A549 (cell line): ENCODE data around the gene SEMA6C. TPM values are rescaled to one million over a fixed set of nuclear protein-coding genes. Genes with fewer than 3 reads are reported as not detected.
"Not testable (repeated sequence)": the region's sequence is repeated elsewhere in the genome, so short reads cannot be mapped to it uniquely, and the experiment has no call there.

ENCODE experiments used
- ATAC-seq, 2 experiments: fragments of 200-7000 bp in 1 of 2; fragments of >200 bp in 1 of 2; cut with Nextera tagmentation in 1 of 2; cut with Tn5 transposase in 1 of 2; 3 replicates each; pipeline versions ENCODE4 v1.8.0 to v1.9.1; 2018 to 2020; ENCODE audit warnings: mild to moderate bottlenecking in 1 of 2, moderate library complexity in 1 of 2
- CTCF ChIA-PET: fragments of 300-600 bp; sonication (Branson Sonifier 250); formaldehyde crosslinking; extraction: SDS; loops from one replicate; lab custom pipeline; 2021; ENCODE audit warnings: antibody characterized with exemption, inconsistent platforms; lab: Yijun Ruan, JAX
- POLR2A ChIA-PET: fragments of 350-600 bp; formaldehyde crosslinking; extraction: SDS; loops from one replicate; lab custom pipeline; 2021; ENCODE audit warnings: antibody characterized with exemption, inconsistent platforms; lab: Yijun Ruan, JAX
- DNase-seq, 2 experiments: peaks; one replicate each; pipeline versions ENCODE4 v3.0.0 to v3.0.0-alpha.2; 2011 to 2016; ENCODE audit warnings: low read depth in 1 of 2, low spot score in 1 of 2
- FAIRE-seq: peaks from 2 replicates; lab custom pipeline; 2011; peaks lifted over from hg19 to GRCh38; lab: Jason Lieb, UNC
- H3K27ac ChIP-seq, 2 experiments: fragments of >200 bp; sonication (Bioruptor Twin); formaldehyde crosslinking; 3 replicates each; pipeline ENCODE4 v1.5.1; 2016 to 2017
- H3K4me1 ChIP-seq: fragments of >200 bp; sonication (Bioruptor Twin); formaldehyde crosslinking; 3 replicates; pipeline ENCODE4 v1.6.1; 2016
- H3K4me2 ChIP-seq: fragments of >200 bp; sonication (Bioruptor Twin); formaldehyde crosslinking; 3 replicates; pipeline ENCODE4 v1.6.1; 2016
- H3K4me3 ChIP-seq: fragments of >200 bp; sonication (Bioruptor Twin); formaldehyde crosslinking; 3 replicates; pipeline ENCODE4 v1.5.1; 2016
- H3K9me3 ChIP-seq: fragments of >200 bp; sonication (Bioruptor Twin); formaldehyde crosslinking; 3 replicates; pipeline ENCODE4 v1.6.1; 2016
- BHLHE40 ChIP-seq: IDR thresholded peaks from 2 replicates; pipeline ENCODE4 v1.6.1; 2012; ENCODE audit warnings: low read depth, low read length, inconsistent platforms
- CEBPB ChIP-seq, 2 experiments: fragments of >200 bp in 1 of 2; sonication (Bioruptor Twin) in 1 of 2; formaldehyde crosslinking in 1 of 2; IDR thresholded peaks; 2 replicates each; pipeline ENCODE4 v1.6.1; 2012 to 2016
- EHF ChIP-seq: fragments of 250-450 bp; sonication (Bioruptor Pico); IDR thresholded peaks from 2 replicates; pipeline ENCODE4 v1.5.0; 2020; ENCODE audit warnings: mild to moderate bottlenecking
- EP300 ChIP-seq, 2 experiments: fragments of >200 bp; sonication (Bioruptor Twin); formaldehyde crosslinking; IDR thresholded peaks; 2 replicates in 1 of 2; 3 replicates in 1 of 2; pipeline ENCODE4 v1.6.1; 2016 to 2017
- FOSL2 ChIP-seq, 2 experiments: fragments of 450-650 bp in 1 of 2; fragments of >200 bp in 1 of 2; sonication (Bioruptor Twin) in 1 of 2; formaldehyde crosslinking; IDR thresholded peaks; 2 replicates each; pipeline versions ENCODE4 v1.5.0 to v1.6.1; 2016 to 2020; ENCODE audit warnings: mild to moderate bottlenecking in 1 of 2, moderate library complexity in 1 of 2
- GATA3 ChIP-seq: IDR thresholded peaks from 2 replicates; pipeline ENCODE4 v1.6.1; 2012; ENCODE audit warnings: borderline replicate concordance
- HOXA7 ChIP-seq: fragments of 250-450 bp; sonication (Bioruptor Pico); IDR thresholded peaks from 2 replicates; pipeline ENCODE4 v1.5.0; 2020; ENCODE audit warnings: mild to moderate bottlenecking, moderate library complexity
- HOXB13 ChIP-seq: fragments of 250-450 bp; sonication (Bioruptor Pico); IDR thresholded peaks from 2 replicates; pipeline ENCODE4 v1.5.0; 2020; ENCODE audit warnings: low read depth, mild to moderate bottlenecking, moderate library complexity
- JUN ChIP-seq, 2 experiments: fragments of >200 bp; sonication (Bioruptor Twin); formaldehyde crosslinking; IDR thresholded peaks; 2 replicates in 1 of 2; 3 replicates in 1 of 2; pipeline ENCODE4 v1.6.1; 2016 to 2017
- JUNB ChIP-seq: fragments of >200 bp; sonication (Bioruptor Twin); formaldehyde crosslinking; IDR thresholded peaks from 2 replicates; pipeline ENCODE4 v1.6.1; 2016
- MYC ChIP-seq: IDR thresholded peaks from 2 replicates; pipeline ENCODE4 v1.6.1; 2012; ENCODE audit warnings: mild to moderate bottlenecking, inconsistent platforms, low read length, improper control_type of control experiment, borderline replicate concordance
- PHF8 ChIP-seq: fragments of 200-600 bp; sonication (generic); IDR thresholded peaks from 2 replicates; pipeline ENCODE4 v1.6.1; 2016; ENCODE audit warnings: low read depth, mild to moderate bottlenecking, antibody characterized with exemption, moderate library complexity, borderline replicate concordance
- POLR2A ChIP-seq: IDR thresholded peaks from 2 replicates; pipeline ENCODE4 v1.6.1; 2012; ENCODE audit warnings: mild to moderate bottlenecking, low read length
- RARB ChIP-seq: fragments of 250-450 bp; sonication (Bioruptor Pico); IDR thresholded peaks from 2 replicates; pipeline ENCODE4 v1.8.0; 2021; ENCODE audit warnings: mild to moderate bottlenecking, moderate library complexity
- SMC3 ChIP-seq: fragments of >200 bp; sonication (Bioruptor Twin); formaldehyde crosslinking; IDR thresholded peaks from 3 replicates; pipeline ENCODE4 v1.6.1; 2018; ENCODE audit warnings: inconsistent platforms
- TP53 ChIP-seq: fragments of 250-450 bp; sonication (Bioruptor Pico); IDR thresholded peaks from 2 replicates; pipeline ENCODE4 v1.5.0; 2021; ENCODE audit warnings: mild to moderate bottlenecking, moderate library complexity
- WGBS: methylation state at CpG from one replicate; pipeline ENCODE4 v1.1.6; 2017; ENCODE audit errors: missing lambda C conversion rate; 5-methylcytosine and 5-hydroxymethylcytosine counted together
- polyA minus RNA-seq: library from RNA; depleted of rRNA, polyadenylated mRNA; stranded (reverse); fragments of >200 nt; gene quantifications from 2 replicates; pipeline ENCODE4 v1.2.3, GENCODE V29; 2011; rRNA and poly(A)+ RNA removed
- polyA plus RNA-seq, 4 experiments: library from polyadenylated mRNA; depleted of rRNA in 3 of 4; stranded (reverse); fragments of >200 nt; fragmentation: RNase III in 1 of 4; extraction: RNeasy Plus Mini Kit Qiagen cat#74134 plus additional on column Dnase treatment in 1 of 4; gene quantifications; 2 replicates in 3 of 4; 3 replicates in 1 of 4; pipeline ENCODE4 v1.2.3, GENCODE V29; 2011 to 2017
- TF ChIP-seq, protein P1 (sequence below): fragments of >200 bp; sonication (Bioruptor Twin); formaldehyde crosslinking; IDR thresholded peaks from 3 replicates; pipeline ENCODE4 v1.6.1; 2016
- TF ChIP-seq, protein P2 (sequence below): IDR thresholded peaks from 2 replicates; pipeline ENCODE4 v1.6.1; 2012

SEMA6C gene, protein sequence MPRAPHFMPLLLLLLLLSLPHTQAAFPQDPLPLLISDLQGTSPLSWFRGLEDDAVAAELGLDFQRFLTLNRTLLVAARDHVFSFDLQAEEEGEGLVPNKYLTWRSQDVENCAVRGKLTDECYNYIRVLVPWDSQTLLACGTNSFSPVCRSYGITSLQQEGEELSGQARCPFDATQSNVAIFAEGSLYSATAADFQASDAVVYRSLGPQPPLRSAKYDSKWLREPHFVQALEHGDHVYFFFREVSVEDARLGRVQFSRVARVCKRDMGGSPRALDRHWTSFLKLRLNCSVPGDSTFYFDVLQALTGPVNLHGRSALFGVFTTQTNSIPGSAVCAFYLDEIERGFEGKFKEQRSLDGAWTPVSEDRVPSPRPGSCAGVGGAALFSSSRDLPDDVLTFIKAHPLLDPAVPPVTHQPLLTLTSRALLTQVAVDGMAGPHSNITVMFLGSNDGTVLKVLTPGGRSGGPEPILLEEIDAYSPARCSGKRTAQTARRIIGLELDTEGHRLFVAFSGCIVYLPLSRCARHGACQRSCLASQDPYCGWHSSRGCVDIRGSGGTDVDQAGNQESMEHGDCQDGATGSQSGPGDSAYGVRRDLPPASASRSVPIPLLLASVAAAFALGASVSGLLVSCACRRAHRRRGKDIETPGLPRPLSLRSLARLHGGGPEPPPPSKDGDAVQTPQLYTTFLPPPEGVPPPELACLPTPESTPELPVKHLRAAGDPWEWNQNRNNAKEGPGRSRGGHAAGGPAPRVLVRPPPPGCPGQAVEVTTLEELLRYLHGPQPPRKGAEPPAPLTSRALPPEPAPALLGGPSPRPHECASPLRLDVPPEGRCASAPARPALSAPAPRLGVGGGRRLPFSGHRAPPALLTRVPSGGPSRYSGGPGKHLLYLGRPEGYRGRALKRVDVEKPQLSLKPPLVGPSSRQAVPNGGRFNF
- polyA plus RNA-seq (2011; rRNA removed) (1.3 and 1.7 TPM in 2 replicates), polyA plus RNA-seq (2017; fragmentation: RNase III; extraction: RNeasy Plus Mini Kit Qiagen cat#74134 plus additional on column Dnase treatment) (1.5 to 2.5 TPM (median 1.6 TPM) in 3 replicates), polyA minus RNA-seq (1.1 and 2.9 TPM in 2 replicates)
- polyA plus RNA-seq (2012; cell fraction: cytosol; rRNA removed) = 1.4 and 2.0 TPM in 2 replicates
- polyA plus RNA-seq (2012; cell fraction: nucleus; rRNA removed) = 14.6 and 19.5 TPM in 2 replicates

DNA sequence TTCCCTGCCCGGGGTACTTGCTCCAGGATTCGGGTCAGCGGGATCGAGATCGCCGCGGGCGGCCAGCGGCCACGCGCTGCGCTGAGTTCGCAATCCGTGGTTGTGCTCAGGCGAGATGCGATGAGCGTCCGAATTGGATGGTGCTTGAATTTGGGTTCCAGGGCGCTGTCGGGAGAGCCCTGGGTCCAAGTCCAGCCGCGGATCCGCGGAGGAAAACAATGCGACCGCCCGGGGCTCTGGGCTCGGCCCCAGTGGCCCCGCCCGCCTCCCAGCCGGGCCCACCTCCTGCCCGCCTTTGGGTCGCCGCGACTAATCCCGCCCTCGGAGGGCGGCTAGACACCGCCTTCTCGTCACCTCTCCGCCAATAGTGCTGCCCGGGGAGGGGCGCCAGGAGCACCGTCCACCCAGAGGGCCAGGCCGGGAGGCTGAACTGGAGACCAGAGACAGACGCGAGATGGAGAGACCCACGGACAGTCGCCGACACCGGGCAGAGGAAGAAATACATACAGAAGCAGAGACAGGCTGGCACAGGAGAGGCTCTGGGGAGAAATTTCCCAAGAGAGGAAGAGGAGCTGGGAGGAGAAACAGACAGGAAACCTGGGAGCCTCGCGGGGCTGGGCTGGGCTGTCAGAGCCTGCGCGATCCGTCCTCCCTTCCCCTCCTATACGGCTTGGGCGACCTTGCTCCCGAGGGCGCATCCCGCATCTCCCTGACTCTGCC is at the start of gene SEMA6C:
Gene SEMA6C (minus strand): TSS at position 220 of the 720 bp plus-strand sequence. CDS start 4,010 bp downstream, outside the sequence.
- peak; percentile 43; the same call in 1 of the 2 replicates for TF ChIP-seq PHF8
- no peak for TF ChIP-seq HOXA7 (CRISPR knock-in tag)
- TF ChIP-seq MYC = no peak
- TF ChIP-seq, protein P1, sequence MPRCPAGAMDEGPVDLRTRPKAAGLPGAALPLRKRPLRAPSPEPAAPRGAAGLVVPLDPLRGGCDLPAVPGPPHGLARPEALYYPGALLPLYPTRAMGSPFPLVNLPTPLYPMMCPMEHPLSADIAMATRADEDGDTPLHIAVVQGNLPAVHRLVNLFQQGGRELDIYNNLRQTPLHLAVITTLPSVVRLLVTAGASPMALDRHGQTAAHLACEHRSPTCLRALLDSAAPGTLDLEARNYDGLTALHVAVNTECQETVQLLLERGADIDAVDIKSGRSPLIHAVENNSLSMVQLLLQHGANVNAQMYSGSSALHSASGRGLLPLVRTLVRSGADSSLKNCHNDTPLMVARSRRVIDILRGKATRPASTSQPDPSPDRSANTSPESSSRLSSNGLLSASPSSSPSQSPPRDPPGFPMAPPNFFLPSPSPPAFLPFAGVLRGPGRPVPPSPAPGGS = no peak
- TF ChIP-seq SMC3 = no peak
- TF ChIP-seq POLR2A = peak; percentile 19; the same call in 1 of the 2 replicates
- WGBS = 6% methylated on average over 29 of the region's 61 CpGs
- Histone ChIP-seq H3K27ac (peak within 1 kb of the TSS; percentile 55 to 83), H3K4me3 (peak within 1 kb of the TSS; percentile 66), H3K4me2 (peak within 1 kb of the TSS; percentile 94), H3K4me1 (peaks cover 10% of the 10 kb centered on the region; the same call in 2 of the 3 replicates), H3K9me3 (no peaks in the 10 kb centered on the region)
- POLR2A ChIA-PET = no interaction called here
- CTCF ChIA-PET = no interaction called here
- peak; percentile 85 to 88 for DNase-seq
- FAIRE-seq = no peak
- peak; percentile 97 to 99 for ATAC-seq

DNA sequence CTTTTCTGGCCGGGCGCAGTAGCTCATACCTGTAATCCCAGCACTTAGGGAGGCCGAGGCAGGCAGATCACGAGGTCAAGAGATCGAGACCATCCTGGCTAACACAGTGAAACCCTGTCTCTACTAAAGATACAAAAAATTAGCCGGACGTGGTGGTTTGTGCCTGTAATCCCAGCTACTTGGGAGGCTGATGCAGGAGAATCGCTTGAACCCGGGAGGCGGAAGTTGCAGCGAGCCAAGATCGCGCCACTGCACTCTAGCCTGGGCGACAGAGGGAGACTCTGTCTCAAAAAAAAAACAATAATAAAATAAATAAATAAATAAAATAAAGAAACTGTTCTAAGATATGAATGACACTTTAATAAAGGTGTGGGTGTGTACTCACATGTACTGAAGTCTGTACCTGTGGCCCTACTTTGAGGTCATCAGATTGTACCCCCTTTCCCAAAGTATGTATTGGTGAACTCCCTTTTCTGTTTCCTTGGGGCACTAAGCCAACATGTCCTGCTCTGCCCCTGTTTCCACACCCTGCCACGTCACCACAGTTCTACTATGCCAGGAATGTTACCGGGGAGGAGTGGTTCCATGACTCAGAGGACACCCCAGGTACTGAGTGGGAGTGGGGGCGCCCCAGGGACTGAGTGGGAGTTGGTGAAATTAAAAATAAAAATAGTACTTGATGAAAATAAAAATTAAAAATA is 48.6 kb upstream of the SEMA6C start:
- not testable (repeated sequence) for FAIRE-seq, H3K9me3 ChIP-seq
- 8% methylated on average over 17 of the region's 17 CpGs for WGBS
- POLR2A ChIA-PET = interaction anchor here (0.6 to 1.7 kb wide), 5 partner anchors 35 to 300 kb away, joined by 3 to 8 read pairs (median 3); partner anchors contain the start of genes PSMD4 and ZNF687
- H3K4me1 ChIP-seq = peaks cover 22% of the 10 kb centered on the region
- peak overlapping the region; percentile 93 to 95 for H3K27ac ChIP-seq
- ATAC-seq (peak; percentile 48 to 73), DNase-seq (peak; percentile 90 to 97)
- peak overlapping the region; percentile 45 for H3K4me3 ChIP-seq
- peak overlapping the region; percentile 82 for H3K4me2 ChIP-seq
- TF ChIP-seq, protein P2, sequence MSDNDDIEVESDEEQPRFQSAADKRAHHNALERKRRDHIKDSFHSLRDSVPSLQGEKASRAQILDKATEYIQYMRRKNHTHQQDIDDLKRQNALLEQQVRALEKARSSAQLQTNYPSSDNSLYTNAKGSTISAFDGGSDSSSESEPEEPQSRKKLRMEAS = peak; percentile 62; the same call in 1 of the 2 replicates
- TF ChIP-seq GATA3 (peak; percentile 82), FOSL2 (IDR thresholded peaks at IDR 0.05) (peak; percentile 84), FOSL2 (CRISPR knock-in tag; IDR thresholded peaks at IDR 0.05) (peak; percentile 98), JUN (IDR thresholded peaks at IDR 0.05) (peak in 1 of 2 experiments; percentile 83; a peak in 2 of 5 replicates), BHLHE40 (0 out of 2 replicates have a peak, but pooled peaks have one; percentile 37), HOXB13 (CRISPR knock-in tag) (peak; percentile 17; the same call in 1 of the 2 replicates), CEBPB (IDR thresholded peaks at IDR 0.05) (peak; percentile 49 to 88; a peak in 2 of 4 replicates), EP300 (IDR thresholded peaks at IDR 0.05) (peak in 1 of 2 experiments; percentile 48; a peak in 1 of 5 replicates), RARB (CRISPR knock-in tag) (peak; percentile 83; the same call in 1 of the 2 replicates), TP53 (CRISPR knock-in tag) (peak; percentile 42; the same call in 1 of the 2 replicates), EHF (CRISPR knock-in tag) (0 out of 2 replicates have a peak, but pooled peaks have one; percentile 40), JUNB (peak; percentile 68), MYC (peak; percentile 13; the same call in 1 of the 2 replicates)
- CTCF ChIA-PET = interaction anchor here (0.6 to 3.3 kb wide), 21 partner anchors 12 to 740 kb away, joined by 3 to 20 read pairs (median 4); partner anchors contain the start of gene PSMD4
